Gastroesophageal sphincter (tissue), 4 donors: ENCODE measurements around the gene LRIG1. TPM values are rescaled to one million over a fixed set of nuclear protein-coding genes. Genes with fewer than 3 reads are reported as not detected.

ENCODE experiments used
- ATAC-seq: fragments of 150-250 bp; one replicate; pipeline ENCODE4 v1.9.1; 2016; ENCODE audit warnings: mild to moderate bottlenecking, moderate library complexity
- H3K27ac ChIP-seq, 4 donors: fragments of 200-600 bp; sonication (generic) in 3 of 4; 1 replicate in 3 of 4; 2 replicates in 1 of 4; pipeline ENCODE4 v1.5.1; 2016 to 2019
- H3K27me3 ChIP-seq: fragments of 200-600 bp; sonication (generic); one replicate; pipeline ENCODE4 v1.5.1; 2019
- H3K36me3 ChIP-seq, 2 donors: fragments of 200-600 bp; sonication (generic); one replicate each; pipeline ENCODE4 v1.5.1; 2019; ENCODE audit warnings: control low read depth in 1 of 2
- H3K4me1 ChIP-seq, 3 donors: fragments of 200-600 bp; sonication (generic); 1 replicate in 2 of 3; 2 replicates in 1 of 3; pipeline ENCODE4 v1.5.1; 2016 to 2019; ENCODE audit warnings: control low read depth in 2 of 3
- H3K4me3 ChIP-seq, 2 donors: fragments of 200-600 bp; sonication (generic); one replicate each; pipeline ENCODE4 v1.5.1; 2019; ENCODE audit warnings: mild to moderate bottlenecking in 1 of 2, moderate library complexity in 1 of 2
- H3K9me3 ChIP-seq, 3 donors: fragments of 200-600 bp; sonication (generic); one replicate each; pipeline ENCODE4 v1.5.1; 2017 to 2019; ENCODE audit warnings: control low read depth in 2 of 3
- CTCF ChIP-seq, 4 experiments: fragments of 200-600 bp in 2 of 4; fragments of 450-650 bp in 2 of 4; sonication (generic) in 1 of 4; IDR thresholded peaks; one replicate each; pipeline ENCODE4 v1.5.1; 2017 to 2019; ENCODE audit warnings: antibody characterized with exemption in 4 of 4, mild to moderate bottlenecking in 2 of 4, moderate library complexity in 2 of 4
- EP300 ChIP-seq: sonication (generic); formaldehyde crosslinking; IDR thresholded peaks from one replicate; pipeline ENCODE4 v1.6.1; 2017; ENCODE audit warnings: antibody characterized with exemption, mild to moderate bottlenecking
- POLR2A ChIP-seq, 2 donors: fragments of 450-650 bp; IDR thresholded peaks; one replicate each; pipeline ENCODE4 v1.6.1; 2017; ENCODE audit warnings: antibody characterized with exemption in 2 of 2, mild to moderate bottlenecking in 2 of 2, moderate library complexity in 1 of 2
- POLR2AphosphoS5 ChIP-seq: sonication (generic); formaldehyde crosslinking; IDR thresholded peaks from one replicate; pipeline ENCODE4 v1.6.1; 2017; ENCODE audit warnings: antibody characterized with exemption
- WGBS, 2 donors: methylation state at CpG; one replicate each; pipeline ENCODE4 v1.1.5; 2018; ENCODE audit warnings: low coverage in 1 of 2; 5-methylcytosine and 5-hydroxymethylcytosine counted together
- total RNA-seq, 4 donors: library from RNA; depleted of rRNA; stranded (reverse); fragments of >200 nt; gene quantifications; one replicate each; pipeline ENCODE4 v1.1.0, GENCODE V29; 2016

The LRIG1 gene
- total RNA-seq, 4 donors from 2014 or later = 104 to 217 (median 157) TPM

- Histone ChIP-seq H3K4me1 (peaks cover 2 to 91% (median 46%) of the 10 kb centered on the region in 3 donors), H3K9me3 (no peaks in the 10 kb centered on the region), H3K27ac (peak overlapping the region in 3 of 4 donors; percentile 40 to 82 (median 80)), H3K27me3 (no peaks in the 10 kb centered on the region), H3K4me3 (no peak overlapping the region), H3K36me3 (peaks cover 0 to 79% of the 10 kb centered on the region in 2 donors)
- no peak for ATAC-seq
- no peak for TF ChIP-seq POLR2A (IDR thresholded peaks at IDR 0.05)
- peak; percentile 46 for TF ChIP-seq POLR2AphosphoS5
- WGBS, 2 donors = 67 to 83% methylated on average over 9 to 10 of the region's 13 CpGs
These were observed 98.1 kb downstream of the LRIG1 start for GRCh38 chr3:66402596-66403290.

DNA sequence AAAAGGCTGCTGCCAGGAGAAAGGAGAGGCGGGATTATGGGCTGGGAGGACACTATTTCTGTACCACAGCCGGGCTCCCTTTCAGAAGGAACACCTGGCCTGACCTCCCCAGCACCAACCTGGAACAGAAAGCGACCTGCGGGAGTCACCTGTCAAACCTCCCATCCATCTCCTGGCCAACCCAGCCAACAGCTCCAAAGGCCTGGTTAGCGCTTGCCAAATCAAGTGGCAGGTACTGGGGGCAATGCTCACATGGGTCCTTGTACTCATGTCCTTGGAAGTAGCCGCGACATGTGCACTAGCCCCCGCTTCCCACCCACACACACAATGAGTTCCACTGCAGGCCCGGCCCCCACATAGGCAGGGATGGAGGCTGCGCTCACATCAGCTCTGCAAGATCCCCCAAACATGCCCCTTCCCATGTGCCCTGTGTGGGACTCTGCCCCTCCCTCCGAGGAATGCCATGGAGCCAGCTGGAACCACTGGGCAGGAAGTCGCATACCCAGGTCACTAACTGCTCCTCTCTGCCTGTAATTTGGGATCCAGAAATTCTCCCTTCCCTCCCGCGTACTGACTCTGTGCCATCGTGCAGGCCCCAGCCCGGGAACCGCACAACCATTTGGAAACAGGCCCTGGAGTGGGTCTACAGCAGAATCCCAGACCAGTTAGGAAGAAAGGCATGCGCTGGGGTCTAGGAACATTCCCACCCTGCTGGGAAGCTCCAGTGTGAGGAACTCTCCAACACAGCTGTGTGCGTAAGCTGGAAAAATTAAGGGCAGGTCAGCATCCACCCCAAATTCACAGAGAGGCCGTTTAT is 98.9 kb downstream of the LRIG1 start:
- 60 to 72% methylated on average over 2 to 6 of the region's 20 CpGs for WGBS, 2 donors
- H3K9me3 ChIP-seq = no peaks in the 10 kb centered on the region
- no peak for TF ChIP-seq POLR2AphosphoS5
- TF ChIP-seq EP300 = no peak
- TF ChIP-seq POLR2A (IDR thresholded peaks at IDR 0.05) = no peak
- TF ChIP-seq CTCF (IDR thresholded peaks at IDR 0.05) = no peak
- H3K27me3 ChIP-seq = no peaks in the 10 kb centered on the region
- peak overlapping the region in 2 of 4 donors; percentile 80 to 82 for H3K27ac ChIP-seq
- H3K4me1 ChIP-seq = peaks cover 0 to 87% (median 37%) of the 10 kb centered on the region in 3 donors
- peaks cover 0 to 81% of the 10 kb centered on the region in 2 donors for H3K36me3 ChIP-seq
- no peak for ATAC-seq
- H3K4me3 ChIP-seq = no peak overlapping the region

- no peak overlapping the region for H3K4me3 ChIP-seq
- peaks cover 0 to 81% of the 10 kb centered on the region in 2 donors for H3K36me3 ChIP-seq
- peak overlapping the region in 2 of 4 donors; percentile 80 to 82 for H3K27ac ChIP-seq
- ATAC-seq = no peak
- TF ChIP-seq CTCF (IDR thresholded peaks at IDR 0.05) = no peak
- TF ChIP-seq POLR2A (IDR thresholded peaks at IDR 0.05) = no peak
- TF ChIP-seq POLR2AphosphoS5 = no peak
- no peak for TF ChIP-seq EP300
- no peaks in the 10 kb centered on the region for H3K9me3 ChIP-seq
- peaks cover 0 to 79% (median 32%) of the 10 kb centered on the region in 3 donors for H3K4me1 ChIP-seq
- H3K27me3 ChIP-seq = no peaks in the 10 kb centered on the region
- 73 to 77% methylated on average over 9 of the region's 10 CpGs for WGBS, 2 donors
These were observed 99.7 kb downstream of the LRIG1 start for GRCh38 chr3:66401157-66401550.

DNA sequence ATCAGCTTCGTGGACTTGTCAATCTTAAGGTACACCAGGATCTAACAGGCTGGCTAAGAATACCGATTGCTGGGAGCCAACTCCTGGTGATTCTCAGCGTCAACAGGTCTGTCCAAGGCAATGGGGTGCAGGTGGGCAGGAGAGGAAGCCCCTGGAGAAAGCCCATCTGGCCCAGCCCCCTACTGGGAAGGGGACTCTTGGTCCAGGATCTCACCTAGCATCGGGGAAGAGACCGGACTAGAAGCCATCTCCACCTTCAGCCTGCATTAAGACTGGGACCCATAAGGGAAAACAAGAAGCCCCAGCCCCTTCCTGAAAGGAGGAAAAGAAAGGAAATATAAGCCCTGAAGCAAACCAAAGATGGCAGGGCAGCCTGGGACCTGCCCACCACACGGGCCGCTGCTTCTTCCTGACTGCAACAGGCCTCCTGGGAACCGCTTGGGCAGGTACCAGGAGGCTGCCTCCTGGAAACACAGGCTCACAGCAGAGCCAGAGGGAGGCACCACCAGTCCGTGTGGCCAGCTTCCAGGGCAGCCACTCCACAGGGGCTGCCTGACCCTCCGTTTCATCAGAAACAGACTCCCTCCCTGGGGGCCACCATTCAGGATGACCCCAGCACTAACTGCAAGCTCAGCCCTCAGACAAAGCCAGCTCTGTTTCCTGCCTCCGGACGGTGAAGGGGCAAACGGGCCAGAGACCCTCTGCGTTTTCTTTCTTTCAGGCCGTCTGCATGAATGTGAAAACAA is 100.2 kb downstream of the LRIG1 start:
- Histone ChIP-seq H3K4me1 (peaks cover 0 to 75% (median 26%) of the 10 kb centered on the region in 3 donors), H3K4me3 (no peak overlapping the region), H3K9me3 (no peaks in the 10 kb centered on the region), H3K36me3 (peaks cover 0 to 86% of the 10 kb centered on the region in 2 donors), H3K27ac (peak overlapping the region in 2 of 4 donors; percentile 43 to 82), H3K27me3 (no peaks in the 10 kb centered on the region)
- no peak for ATAC-seq
- TF ChIP-seq POLR2A (IDR thresholded peaks at IDR 0.05) (no peak), CTCF (IDR thresholded peaks at IDR 0.05) (peak in 1 of 4 experiments; percentile 19)
- 65 to 80% methylated on average over 4 to 7 of the region's 15 CpGs for WGBS, 2 donors
